ENCODE data around the gene GPX2. TPM values are rescaled to one million over a fixed set of nuclear protein-coding genes. Genes with fewer than 3 reads are reported as not detected.

The GPX2 gene
- total and polyA plus RNA-seq, 10 of the 15 experiments (the other 5 are each of a cell fraction or from before 2014, with no cell fraction given): not detected

DNA sequence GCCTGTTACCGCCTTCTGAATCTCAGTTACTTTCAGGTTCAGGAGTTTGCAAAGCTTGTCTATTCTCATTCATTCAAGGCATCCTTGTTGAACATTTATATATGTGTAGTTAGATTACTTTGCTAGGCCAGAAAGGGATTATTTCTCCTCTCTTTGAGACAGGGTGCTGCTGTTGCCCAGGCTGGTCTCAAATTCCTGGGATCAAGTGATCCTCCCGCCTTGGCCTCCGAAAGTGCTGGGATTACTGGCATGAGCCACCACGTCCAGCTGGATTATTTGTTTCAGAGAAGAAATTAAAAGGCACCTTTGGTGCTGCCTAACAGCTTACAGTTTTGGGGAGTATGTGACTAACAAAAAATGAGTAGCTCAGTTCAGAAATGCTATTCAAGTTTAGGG lies 27.5 kb downstream of the GPX2 start:
- ATAC-seq (no peak), FAIRE-seq (no peak), DNase-seq (ENCODE audit: low read depth, low spot score) (no peak)
- ChIA-PET POLR2A (interaction anchor here (0.6 to 2.3 kb wide), 7 partner anchors 10 to 734 kb away, joined by 4 to 15 read pairs (median 9); no protein-coding TSS in a partner anchor), CTCF (interaction anchor here (0.7 to 2.8 kb wide), 15 partner anchors 9 to 105 kb away, joined by 3 to 10 read pairs (median 4); partner anchors contain the start of gene FNTB), SMC1A (ENCODE audit: uncharacterized antibody, unreplicated experiment) (interaction anchor here (1.0 to 2.8 kb wide), 8 partner anchors 10 to 72 kb away, joined by 3 to 12 read pairs (median 5); partner anchors contain the start of gene FNTB), RAD21 (ENCODE audit: unreplicated experiment) (interaction anchor here (0.6 to 2.2 kb wide), 10 partner anchors 10 to 409 kb away, joined by 3 to 9 read pairs (median 4); partner anchors contain the start of gene FNTB)
- intact Hi-C loops (cut with micrococcal nuclease; ENCODE audit: unreplicated experiment) (loop anchor here (2.0 kb wide), 1 partner anchor 72 kb away; the partner anchor contains the start of gene FNTB), in situ Hi-C loops (cut with MboI) (no loop called here)
- whole genome bisulfite sequencing (ENCODE audit: insufficient coverage, insufficient replicate concordance, low lambda C conversion rate, missing lambda C conversion rate): 20% methylated on average over 4 of the region's 4 CpGs
- peaks cover 5% of the 10 kb centered on the region; the same call in 1 of the 2 replicates for H3K4me1 ChIP-seq (ENCODE audit: control insufficient read depth, insufficient read depth, low read length)
- no peaks in the 10 kb centered on the region for H3K27me3 ChIP-seq (replicated peaks in 1 of 2; ENCODE audit: control insufficient read depth in 2 of 2, insufficient read depth in 2 of 2, low read length in 1 of 2)
- no peak overlapping the region for H2AFZ ChIP-seq (ENCODE audit: control insufficient read depth, low read depth, low read length)
- H3K36me3 ChIP-seq (ENCODE audit: control insufficient read depth in 2 of 2, insufficient read depth in 2 of 2, low read length in 1 of 2): no peaks in the 10 kb centered on the region; a peak in 1 of 4 replicates
- no peaks in the 10 kb centered on the region; the same call in 1 of the 3 replicates for H3K9me3 ChIP-seq (replicated peaks; ENCODE audit: control insufficient read depth, insufficient read depth, low read length)
- H3K27ac ChIP-seq (ENCODE audit: control insufficient read depth, insufficient read depth): peak overlapping the region; percentile 98
- BruUV-seq (replicated peaks): TSS peak; percentile 74
- TF ChIP-seq BRCA1 (IDR thresholded peaks at IDR 0.05; ENCODE audit: low read depth, low read length) (no peak), FOXM1 (IDR thresholded peaks at IDR 0.05; ENCODE audit: low read depth, low read length) (0 out of 2 replicates have a peak, but pooled peaks have one; percentile 8)
- TF ChIP-seq, protein P1, sequence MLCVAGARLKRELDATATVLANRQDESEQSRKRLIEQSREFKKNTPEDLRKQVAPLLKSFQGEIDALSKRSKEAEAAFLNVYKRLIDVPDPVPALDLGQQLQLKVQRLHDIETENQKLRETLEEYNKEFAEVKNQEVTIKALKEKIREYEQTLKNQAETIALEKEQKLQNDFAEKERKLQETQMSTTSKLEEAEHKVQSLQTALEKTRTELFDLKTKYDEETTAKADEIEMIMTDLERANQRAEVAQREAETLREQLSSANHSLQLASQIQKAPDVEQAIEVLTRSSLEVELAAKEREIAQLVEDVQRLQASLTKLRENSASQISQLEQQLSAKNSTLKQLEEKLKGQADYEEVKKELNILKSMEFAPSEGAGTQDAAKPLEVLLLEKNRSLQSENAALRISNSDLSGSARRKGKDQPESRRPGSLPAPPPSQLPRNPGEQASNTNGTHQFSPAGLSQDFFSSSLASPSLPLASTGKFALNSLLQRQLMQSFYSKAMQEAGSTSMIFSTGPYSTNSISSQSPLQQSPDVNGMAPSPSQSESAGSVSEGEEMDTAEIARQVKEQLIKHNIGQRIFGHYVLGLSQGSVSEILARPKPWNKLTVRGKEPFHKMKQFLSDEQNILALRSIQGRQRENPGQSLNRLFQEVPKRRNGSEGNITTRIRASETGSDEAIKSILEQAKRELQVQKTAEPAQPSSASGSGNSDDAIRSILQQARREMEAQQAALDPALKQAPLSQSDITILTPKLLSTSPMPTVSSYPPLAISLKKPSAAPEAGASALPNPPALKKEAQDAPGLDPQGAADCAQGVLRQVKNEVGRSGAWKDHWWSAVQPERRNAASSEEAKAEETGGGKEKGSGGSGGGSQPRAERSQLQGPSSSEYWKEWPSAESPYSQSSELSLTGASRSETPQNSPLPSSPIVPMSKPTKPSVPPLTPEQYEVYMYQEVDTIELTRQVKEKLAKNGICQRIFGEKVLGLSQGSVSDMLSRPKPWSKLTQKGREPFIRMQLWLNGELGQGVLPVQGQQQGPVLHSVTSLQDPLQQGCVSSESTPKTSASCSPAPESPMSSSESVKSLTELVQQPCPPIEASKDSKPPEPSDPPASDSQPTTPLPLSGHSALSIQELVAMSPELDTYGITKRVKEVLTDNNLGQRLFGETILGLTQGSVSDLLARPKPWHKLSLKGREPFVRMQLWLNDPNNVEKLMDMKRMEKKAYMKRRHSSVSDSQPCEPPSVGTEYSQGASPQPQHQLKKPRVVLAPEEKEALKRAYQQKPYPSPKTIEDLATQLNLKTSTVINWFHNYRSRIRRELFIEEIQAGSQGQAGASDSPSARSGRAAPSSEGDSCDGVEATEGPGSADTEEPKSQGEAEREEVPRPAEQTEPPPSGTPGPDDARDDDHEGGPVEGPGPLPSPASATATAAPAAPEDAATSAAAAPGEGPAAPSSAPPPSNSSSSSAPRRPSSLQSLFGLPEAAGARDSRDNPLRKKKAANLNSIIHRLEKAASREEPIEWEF (IDR thresholded peaks at IDR 0.05; ENCODE audit: insufficient replicate concordance, low read depth, low read length): peak; percentile 6
- peak overlapping the region; percentile 79 for H3K4me3 ChIP-seq
- peak overlapping the region; percentile 84 for H3K4me2 ChIP-seq (ENCODE audit: control insufficient read depth, insufficient read depth)
- peak overlapping the region; percentile 98 for H3K9ac ChIP-seq (ENCODE audit: control insufficient read depth, insufficient read depth, low read length)
- peaks cover 52% of the 10 kb centered on the region for H3K79me2 ChIP-seq (ENCODE audit: control insufficient read depth, insufficient read depth, low read length)
- H4K20me1 ChIP-seq (ENCODE audit: control insufficient read depth, insufficient read depth): no peaks in the 10 kb centered on the region

Data from GM12878 (cell line).